ENCODE data around the gene GSTA4. TPM values are rescaled to one million over a fixed set of nuclear protein-coding genes. Genes with fewer than 3 reads are reported as not detected.

The GSTA4 gene
- total and polyA plus RNA-seq, 4 donors, result 7.9 to 22.7 (median 16.8) TPM

DNA sequence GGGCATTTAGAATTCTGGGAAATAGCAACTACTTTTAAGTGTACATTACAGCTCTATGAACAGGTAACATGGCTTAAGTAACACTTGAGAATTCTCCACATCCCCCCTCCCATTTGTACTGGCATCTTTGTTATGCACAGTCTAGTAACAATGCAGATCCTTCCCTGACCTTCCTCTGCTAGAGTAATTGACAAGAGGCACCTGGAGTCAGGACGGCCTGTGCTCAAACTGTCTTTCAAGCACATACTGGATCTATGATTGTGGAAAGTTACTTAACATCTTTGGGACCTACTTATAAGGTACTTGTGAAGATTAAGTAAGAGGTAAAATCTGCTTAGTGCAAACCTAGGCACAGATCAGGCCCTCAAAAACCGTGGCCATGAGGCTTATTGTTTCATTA is 63.7 kb downstream of the GSTA4 start (continued):
- TF ChIP-seq, protein P1, sequence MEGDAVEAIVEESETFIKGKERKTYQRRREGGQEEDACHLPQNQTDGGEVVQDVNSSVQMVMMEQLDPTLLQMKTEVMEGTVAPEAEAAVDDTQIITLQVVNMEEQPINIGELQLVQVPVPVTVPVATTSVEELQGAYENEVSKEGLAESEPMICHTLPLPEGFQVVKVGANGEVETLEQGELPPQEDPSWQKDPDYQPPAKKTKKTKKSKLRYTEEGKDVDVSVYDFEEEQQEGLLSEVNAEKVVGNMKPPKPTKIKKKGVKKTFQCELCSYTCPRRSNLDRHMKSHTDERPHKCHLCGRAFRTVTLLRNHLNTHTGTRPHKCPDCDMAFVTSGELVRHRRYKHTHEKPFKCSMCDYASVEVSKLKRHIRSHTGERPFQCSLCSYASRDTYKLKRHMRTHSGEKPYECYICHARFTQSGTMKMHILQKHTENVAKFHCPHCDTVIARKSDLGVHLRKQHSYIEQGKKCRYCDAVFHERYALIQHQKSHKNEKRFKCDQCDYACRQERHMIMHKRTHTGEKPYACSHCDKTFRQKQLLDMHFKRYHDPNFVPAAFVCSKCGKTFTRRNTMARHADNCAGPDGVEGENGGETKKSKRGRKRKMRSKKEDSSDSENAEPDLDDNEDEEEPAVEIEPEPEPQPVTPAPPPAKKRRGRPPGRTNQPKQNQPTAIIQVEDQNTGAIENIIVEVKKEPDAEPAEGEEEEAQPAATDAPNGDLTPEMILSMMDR (IDR thresholded peaks at IDR 0.05; ENCODE audit: low read depth, low read length, missing input control), result no peak

DNA sequence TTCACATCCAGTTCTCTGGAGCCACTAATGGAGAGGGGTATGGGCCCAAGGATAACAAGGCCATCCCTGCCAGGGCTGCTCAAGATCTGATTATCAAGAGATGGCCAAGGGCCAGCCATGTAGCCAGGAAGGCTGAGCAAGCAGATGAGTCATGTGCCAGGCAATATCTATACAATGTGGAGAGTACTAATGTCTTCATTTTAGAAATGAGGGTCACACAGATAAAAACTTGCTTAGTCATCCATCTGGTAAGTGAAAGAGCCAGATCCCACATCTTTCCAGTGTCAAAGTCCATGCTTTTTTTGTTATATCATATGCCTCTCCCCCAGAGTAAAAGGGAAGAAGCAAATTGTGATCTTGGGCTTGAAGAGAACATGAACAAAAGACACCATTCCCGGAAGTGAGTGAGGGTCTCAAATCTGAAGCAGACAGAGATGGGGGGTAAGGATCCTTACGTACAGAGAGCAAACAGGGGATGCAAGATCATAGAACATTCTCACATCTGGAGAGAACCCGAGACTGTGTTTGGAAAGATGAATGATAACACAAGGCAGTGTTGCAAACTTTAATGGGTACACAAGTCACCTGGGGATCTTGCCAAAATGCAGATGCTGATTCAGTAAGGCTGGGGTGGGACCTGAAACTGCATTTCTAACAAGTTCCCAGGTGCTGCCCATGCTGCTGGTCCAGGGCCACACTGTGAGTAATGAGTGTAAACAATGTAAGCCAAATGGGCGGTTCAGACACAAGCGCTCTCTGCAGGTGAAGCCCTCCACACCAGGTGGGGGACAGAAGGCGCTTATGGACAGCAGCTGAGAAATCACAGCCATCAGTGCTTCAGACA is 65.5 kb downstream of the GSTA4 start:
- Histone ChIP-seq H3K4me1 (ENCODE audit: control insufficient read depth in 4 of 4, insufficient read depth in 4 of 4, low read length in 3 of 4) (peaks cover 0 to 10% (median 4%) of the 10 kb centered on the region in 4 donors), H3K4me3 (ENCODE audit: low read depth in 1 of 3, low read length in 3 of 3) (no peak overlapping the region), H3K27ac (ENCODE audit: low read depth in 1 of 2, low read length in 2 of 2) (no peak overlapping the region), H3K27me3 (ENCODE audit: control insufficient read depth in 4 of 4, insufficient read depth in 4 of 4, low read length in 3 of 4) (no peaks in the 10 kb centered on the region), H3K9me3 (ENCODE audit: control insufficient read depth in 4 of 4, low read length in 3 of 4) (no peaks in the 10 kb centered on the region), H3K36me3 (ENCODE audit: control insufficient read depth in 4 of 4, insufficient read depth in 3 of 4, low read depth in 1 of 4, low read length in 3 of 4) (no peaks in the 10 kb centered on the region), H3K9ac (ENCODE audit: low read depth in 1 of 2, low read length in 2 of 2) (no peak overlapping the region)
- 72% methylated on average over 6 of the region's 6 CpGs for WGBS
- TF ChIP-seq RAD21 (IDR thresholded peaks at IDR 0.05) (peak in 1 of 2 donors; percentile 36), HNF4G (IDR thresholded peaks at IDR 0.05) (no peak), EGR1 (IDR thresholded peaks at IDR 0.05; ENCODE audit: low read depth in 2 of 2) (no peak), YY1 (IDR thresholded peaks at IDR 0.05) (peak; percentile 20), HNF4A (conservative IDR thresholded peaks at IDR 0.05) (peak in 1 of 2 donors; percentile 50), RXRA (IDR thresholded peaks at IDR 0.05) (peak in 1 of 2 donors; percentile 51), FOXA2 (IDR thresholded peaks at IDR 0.05) (peak; percentile 46), FOXA1 (IDR thresholded peaks at IDR 0.05) (peak; percentile 42), JUND (IDR thresholded peaks at IDR 0.05) (peak in 1 of 2 donors; percentile 43)
- TF ChIP-seq, protein P2, sequence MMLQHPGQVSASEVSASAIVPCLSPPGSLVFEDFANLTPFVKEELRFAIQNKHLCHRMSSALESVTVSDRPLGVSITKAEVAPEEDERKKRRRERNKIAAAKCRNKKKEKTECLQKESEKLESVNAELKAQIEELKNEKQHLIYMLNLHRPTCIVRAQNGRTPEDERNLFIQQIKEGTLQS (IDR thresholded peaks at IDR 0.05), result no peak
- TF ChIP-seq, protein P1 (IDR thresholded peaks at IDR 0.05; ENCODE audit: low read depth, low read length, missing input control), result no peak
- TF ChIP-seq, protein P3, sequence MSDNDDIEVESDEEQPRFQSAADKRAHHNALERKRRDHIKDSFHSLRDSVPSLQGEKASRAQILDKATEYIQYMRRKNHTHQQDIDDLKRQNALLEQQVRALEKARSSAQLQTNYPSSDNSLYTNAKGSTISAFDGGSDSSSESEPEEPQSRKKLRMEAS (IDR thresholded peaks at IDR 0.05), result peak; percentile 44
- TF ChIP-seq, protein P4, sequence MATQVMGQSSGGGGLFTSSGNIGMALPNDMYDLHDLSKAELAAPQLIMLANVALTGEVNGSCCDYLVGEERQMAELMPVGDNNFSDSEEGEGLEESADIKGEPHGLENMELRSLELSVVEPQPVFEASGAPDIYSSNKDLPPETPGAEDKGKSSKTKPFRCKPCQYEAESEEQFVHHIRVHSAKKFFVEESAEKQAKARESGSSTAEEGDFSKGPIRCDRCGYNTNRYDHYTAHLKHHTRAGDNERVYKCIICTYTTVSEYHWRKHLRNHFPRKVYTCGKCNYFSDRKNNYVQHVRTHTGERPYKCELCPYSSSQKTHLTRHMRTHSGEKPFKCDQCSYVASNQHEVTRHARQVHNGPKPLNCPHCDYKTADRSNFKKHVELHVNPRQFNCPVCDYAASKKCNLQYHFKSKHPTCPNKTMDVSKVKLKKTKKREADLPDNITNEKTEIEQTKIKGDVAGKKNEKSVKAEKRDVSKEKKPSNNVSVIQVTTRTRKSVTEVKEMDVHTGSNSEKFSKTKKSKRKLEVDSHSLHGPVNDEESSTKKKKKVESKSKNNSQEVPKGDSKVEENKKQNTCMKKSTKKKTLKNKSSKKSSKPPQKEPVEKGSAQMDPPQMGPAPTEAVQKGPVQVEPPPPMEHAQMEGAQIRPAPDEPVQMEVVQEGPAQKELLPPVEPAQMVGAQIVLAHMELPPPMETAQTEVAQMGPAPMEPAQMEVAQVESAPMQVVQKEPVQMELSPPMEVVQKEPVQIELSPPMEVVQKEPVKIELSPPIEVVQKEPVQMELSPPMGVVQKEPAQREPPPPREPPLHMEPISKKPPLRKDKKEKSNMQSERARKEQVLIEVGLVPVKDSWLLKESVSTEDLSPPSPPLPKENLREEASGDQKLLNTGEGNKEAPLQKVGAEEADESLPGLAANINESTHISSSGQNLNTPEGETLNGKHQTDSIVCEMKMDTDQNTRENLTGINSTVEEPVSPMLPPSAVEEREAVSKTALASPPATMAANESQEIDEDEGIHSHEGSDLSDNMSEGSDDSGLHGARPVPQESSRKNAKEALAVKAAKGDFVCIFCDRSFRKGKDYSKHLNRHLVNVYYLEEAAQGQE (IDR thresholded peaks at IDR 0.05), result peak; percentile 6
- DNase-seq (ENCODE audit: low spot score), result no peak

Other genes starting within 250 kb of the GSTA4 start
- 1 to 10 TPM; 2.0 to 2.2 TPM for gene GSTA2, start 231.8 kb downstream of the GSTA4 start, total RNA-seq
- 100 to 1,000 TPM in 1 of 2 donors, 1 to 10 TPM in 1; 1.4 to 110 TPM for gene GSTA2, start 231.8 kb downstream of the GSTA4 start, polyA plus RNA-seq
- gene GSTA1, start 191.5 kb downstream of the GSTA4 start, total RNA-seq, result 100 to 1,000 TPM in 1 of 2 donors, 10 to 100 TPM in 1; 59.4 to 160 TPM
- gene GSTA1, start 191.5 kb downstream of the GSTA4 start, polyA plus RNA-seq, result 100 to 1,000 TPM; 131 to 247 TPM
- not detected for gene GSTA5, start 154.5 kb downstream of the GSTA4 start, total RNA-seq
- gene GSTA5, start 154.5 kb downstream of the GSTA4 start, polyA plus RNA-seq, result not detected
- not detected for gene GSTA3, start 85.6 kb downstream of the GSTA4 start, total RNA-seq
- not detected for gene GSTA3, start 85.6 kb downstream of the GSTA4 start, polyA plus RNA-seq
- gene CILK1, start 66.5 kb upstream of the GSTA4 start, total RNA-seq, result 1 to 10 TPM; 4.6 to 7.4 TPM
- gene CILK1, start 66.5 kb upstream of the GSTA4 start, polyA plus RNA-seq, result 1 to 10 TPM; 3.1 TPM
- gene FBXO9, start 70.1 kb upstream of the GSTA4 start, total RNA-seq, result 10 to 100 TPM; 49.9 to 79.1 TPM
- 10 to 100 TPM; 36.8 to 52.5 TPM for gene FBXO9, start 70.1 kb upstream of the GSTA4 start, polyA plus RNA-seq
- under 1 TPM; 0.05 to 0.08 TPM for gene GCM1, start 153.6 kb upstream of the GSTA4 start, total RNA-seq
- not detected for gene GCM1, start 153.6 kb upstream of the GSTA4 start, polyA plus RNA-seq